ENCODE results near the gene ZNF37A.
"Not testable (repeated sequence)": the region's sequence is repeated elsewhere in the genome, so short reads cannot be mapped to it uniquely, and the experiment has no call there.

The ZNF37A gene

DNA sequence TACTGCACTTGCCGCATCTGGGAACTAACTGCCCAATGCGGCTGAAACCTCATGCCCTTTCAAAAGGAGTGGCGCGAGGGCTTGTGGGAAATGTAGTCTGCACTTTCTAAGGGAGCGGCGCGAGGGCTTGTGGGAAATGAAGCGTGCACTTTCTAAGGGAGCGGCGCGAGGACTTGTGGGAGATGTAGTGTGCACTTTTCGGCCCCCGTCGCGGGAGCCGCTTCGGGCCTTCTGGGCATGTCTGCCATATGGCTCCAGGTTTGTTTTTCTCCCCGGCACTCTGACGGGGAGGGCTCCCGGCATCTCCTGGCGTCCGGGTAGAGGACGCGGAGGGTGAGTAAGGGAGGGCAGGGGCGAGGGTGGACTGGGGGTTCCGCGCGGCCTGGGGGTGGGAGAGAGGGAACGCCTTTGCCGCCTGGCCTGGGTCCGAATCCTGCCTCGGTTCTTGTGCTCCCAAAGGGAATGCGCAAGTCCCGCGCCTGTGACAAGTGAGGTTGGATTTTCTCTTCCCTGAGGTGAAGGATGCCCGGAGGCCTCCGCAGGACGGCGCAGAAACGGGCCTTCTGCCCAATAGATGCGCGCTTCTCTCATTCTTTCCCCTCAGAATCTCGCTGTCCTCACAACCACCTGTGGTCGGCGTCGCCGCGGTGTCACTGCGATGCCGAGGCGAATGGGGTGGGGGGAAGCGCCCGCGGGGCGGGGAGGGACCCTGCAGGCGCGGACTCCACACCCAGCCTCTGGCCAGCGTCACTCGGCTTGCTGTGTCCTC is at the start of gene ZNF37A:
Gene ZNF37A (plus strand): TSS at position 180 of the 769 bp plus-strand sequence. CDS start 2,281 bp downstream, outside the sequence.
- peak; percentile 97 for DNase-seq (ENCODE audit: low spot score)

- DNase-seq (ENCODE audit: low spot score) = no peak
Observed at GRCh38 chr10:38045129-38045528, 49.0 kb upstream of the ZNF37A start.

GRCh38 chr10:38047666-38048065 is 46.5 kb upstream of the ZNF37A start:
- no peak for DNase-seq (ENCODE audit: low spot score)

- DNase-seq (ENCODE audit: low spot score) = no peak
Observed at GRCh38 chr10:38050212-38050611, 43.9 kb upstream of the ZNF37A start.

GRCh38 chr10:38054361-38054797 is 39.8 kb upstream of the ZNF37A start:
- no peak for DNase-seq (ENCODE audit: low spot score)

DNA sequence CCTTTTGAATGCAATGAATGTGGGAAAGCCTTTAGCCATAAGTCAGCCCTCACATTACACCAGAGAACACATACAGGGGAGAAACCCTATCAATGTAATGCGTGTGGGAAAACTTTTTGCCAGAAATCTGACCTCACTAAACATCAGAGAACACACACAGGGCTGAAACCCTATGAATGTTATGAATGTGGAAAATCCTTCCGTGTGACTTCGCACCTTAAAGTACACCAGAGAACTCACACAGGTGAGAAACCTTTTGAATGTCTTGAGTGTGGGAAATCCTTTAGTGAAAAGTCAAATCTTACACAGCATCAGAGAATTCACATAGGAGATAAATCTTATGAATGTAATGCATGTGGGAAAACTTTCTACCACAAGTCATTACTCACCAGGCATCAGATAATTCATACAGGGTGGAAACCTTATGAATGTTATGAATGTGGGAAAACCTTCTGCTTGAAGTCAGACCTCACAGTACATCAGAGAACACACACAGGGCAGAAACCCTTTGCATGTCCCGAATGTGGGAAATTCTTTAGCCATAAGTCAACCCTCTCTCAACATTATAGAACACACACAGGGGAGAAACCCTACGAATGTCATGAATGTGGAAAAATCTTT is 38.8 kb upstream of the ZNF37A start:
- DNase-seq (ENCODE audit: low spot score) = not testable (repeated sequence)

- DNase-seq (ENCODE audit: low spot score) = not testable (repeated sequence)
Observed at GRCh38 chr10:38069663-38070062, 24.5 kb upstream of the ZNF37A start.

DNA sequence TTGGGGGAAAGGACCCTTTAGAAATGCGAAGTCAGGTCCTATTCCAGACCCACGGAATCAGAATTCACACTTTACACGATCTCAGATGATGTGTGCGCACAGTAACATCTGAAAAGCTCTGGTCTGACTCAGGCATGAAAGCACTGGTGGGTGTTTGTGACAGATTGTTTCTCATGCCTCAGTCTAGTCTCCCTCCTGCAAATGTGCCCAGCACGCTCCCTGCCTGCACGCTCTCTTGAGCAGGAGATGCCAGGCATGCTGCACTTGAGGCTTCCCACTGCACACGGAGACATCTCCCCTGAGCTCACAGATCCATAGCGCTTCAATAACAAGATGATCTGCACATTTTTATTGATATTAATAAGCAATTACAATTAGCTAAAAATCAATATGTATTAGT is 23.6 kb upstream of the ZNF37A start:
- DNase-seq (ENCODE audit: low spot score) = no peak

GRCh38 chr10:38072552-38072951 is 21.6 kb upstream of the ZNF37A start:
- no peak for DNase-seq (ENCODE audit: low spot score)

DNA sequence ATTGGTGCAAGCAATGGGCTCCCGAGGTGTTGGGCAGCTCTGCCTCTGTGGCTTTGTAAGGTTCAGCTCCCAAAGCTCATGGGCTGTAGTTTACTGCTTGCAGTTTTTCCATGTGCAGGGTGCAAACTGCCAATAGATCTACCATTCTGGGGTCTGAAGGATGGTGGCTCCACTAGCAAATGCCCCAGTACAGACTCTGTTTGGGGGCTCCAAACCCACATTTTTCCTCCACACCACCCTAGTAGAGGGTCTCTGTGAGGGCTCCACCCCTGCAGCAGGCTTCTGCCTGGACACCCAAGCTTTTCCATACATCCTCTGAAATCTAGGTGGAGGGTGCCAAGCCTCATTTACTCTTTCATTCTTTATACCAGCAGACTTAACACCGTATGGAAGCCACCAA is 17.4 kb upstream of the ZNF37A start:
- DNase-seq (ENCODE audit: low spot score) = no peak

GRCh38 chr10:38093318-38093717 is 819 bp upstream of the ZNF37A start:
- DNase-seq (ENCODE audit: low spot score) = not testable (repeated sequence)

GRCh38 chr10:38093816-38094157 is 350 bp upstream of the ZNF37A start:
- no peak for DNase-seq (ENCODE audit: low spot score)

GRCh38 chr10:38094927-38095574 is 914 bp downstream of the ZNF37A start:
- no peak for DNase-seq (ENCODE audit: low spot score)

GRCh38 chr10:38102880-38103279 is 8.7 kb downstream of the ZNF37A start:
- DNase-seq (ENCODE audit: low spot score) = no peak

- DNase-seq (ENCODE audit: low spot score) = peak; percentile 13
Observed at GRCh38 chr10:38103756-38104155, 9.6 kb downstream of the ZNF37A start.

DNA sequence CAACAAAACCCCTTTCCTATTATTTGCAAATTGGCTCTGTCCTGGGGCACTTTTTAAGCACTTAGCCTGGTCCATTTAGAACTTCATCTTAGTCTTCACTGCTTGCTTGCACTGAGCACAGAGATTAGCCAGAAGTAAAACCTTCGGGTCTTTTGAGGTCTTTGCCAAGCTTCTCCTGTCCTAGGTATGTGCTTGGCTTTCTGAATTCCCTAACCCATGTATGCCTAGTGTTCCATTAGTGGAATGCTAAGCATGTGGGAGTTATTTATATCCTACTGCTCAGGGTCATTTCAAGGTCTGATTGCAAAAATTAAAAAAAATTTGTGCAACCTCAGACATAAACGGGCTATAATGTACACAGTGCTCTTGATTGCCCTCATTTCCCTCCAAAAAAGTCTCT is 18.0 kb downstream of the ZNF37A start:
- DNase-seq (ENCODE audit: low spot score) = no peak

GRCh38 chr10:38118072-38118807 is 24.1 kb downstream of the ZNF37A start:
- DNase-seq (ENCODE audit: low spot score) = no peak

- no peak for DNase-seq (ENCODE audit: low spot score)
Observed at GRCh38 chr10:38119038-38119437, 24.9 kb downstream of the ZNF37A start.

- DNase-seq (ENCODE audit: low spot score) = no peak
Observed at GRCh38 chr10:38127812-38128211, 33.7 kb downstream of the ZNF37A start.

DNA sequence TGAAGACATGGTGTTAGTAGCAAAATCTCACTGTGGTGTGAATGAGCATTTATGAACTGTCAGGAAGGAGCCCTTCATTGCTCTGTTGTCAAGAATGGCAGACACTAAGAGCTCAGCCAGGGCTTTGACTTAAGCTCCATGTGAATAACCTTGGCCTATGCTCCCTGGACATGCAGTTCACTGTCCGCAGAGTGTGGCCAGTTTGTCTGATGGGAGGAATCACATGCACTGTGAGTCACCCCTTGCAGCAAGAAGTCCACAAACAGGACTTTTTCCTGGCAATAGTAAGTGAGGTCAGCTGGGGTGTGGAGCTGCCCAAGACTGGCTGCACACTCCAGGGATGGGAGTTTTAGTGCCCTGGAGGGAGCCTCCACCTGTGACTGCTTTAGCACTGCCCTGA is 49.5 kb downstream of the ZNF37A start:
- DNase-seq (ENCODE audit: low spot score) = no peak

- DNase-seq (ENCODE audit: low spot score) = peak; percentile 19
Observed at GRCh38 chr10:38146579-38147333, 52.6 kb downstream of the ZNF37A start.

DNA sequence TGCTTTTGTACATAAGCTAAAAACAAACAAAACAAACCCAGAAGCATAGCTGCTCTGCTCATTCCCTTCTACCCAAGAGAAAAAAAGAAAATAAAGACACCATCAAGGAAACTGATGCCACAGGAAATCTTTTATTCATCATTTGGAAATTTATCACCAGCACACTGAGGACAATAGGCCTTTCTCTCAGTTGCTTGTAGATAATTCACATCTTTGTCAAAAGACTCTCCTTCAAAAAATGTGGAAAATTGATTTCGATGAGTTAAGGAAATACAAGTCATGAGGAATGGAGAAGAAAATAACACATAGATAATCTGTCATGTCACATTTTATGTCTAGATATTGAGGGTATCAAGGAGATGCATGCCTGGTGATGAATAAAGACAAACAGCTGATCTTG is 53.5 kb downstream of the ZNF37A start:
- DNase-seq (ENCODE audit: low spot score) = no peak

Measured in NAMALWA (cell line).